Raji (cell line): Measurements from ENCODE around the gene CYLD.

Source experiments
- POLR2A ChIP-seq: IDR thresholded peaks from 2 replicates; pipeline ENCODE4 v1.6.1; 2011; ENCODE audit warnings: low read depth, low read length, control low read depth; ENCODE audit not compliant: insufficient read depth

The CYLD gene

DNA sequence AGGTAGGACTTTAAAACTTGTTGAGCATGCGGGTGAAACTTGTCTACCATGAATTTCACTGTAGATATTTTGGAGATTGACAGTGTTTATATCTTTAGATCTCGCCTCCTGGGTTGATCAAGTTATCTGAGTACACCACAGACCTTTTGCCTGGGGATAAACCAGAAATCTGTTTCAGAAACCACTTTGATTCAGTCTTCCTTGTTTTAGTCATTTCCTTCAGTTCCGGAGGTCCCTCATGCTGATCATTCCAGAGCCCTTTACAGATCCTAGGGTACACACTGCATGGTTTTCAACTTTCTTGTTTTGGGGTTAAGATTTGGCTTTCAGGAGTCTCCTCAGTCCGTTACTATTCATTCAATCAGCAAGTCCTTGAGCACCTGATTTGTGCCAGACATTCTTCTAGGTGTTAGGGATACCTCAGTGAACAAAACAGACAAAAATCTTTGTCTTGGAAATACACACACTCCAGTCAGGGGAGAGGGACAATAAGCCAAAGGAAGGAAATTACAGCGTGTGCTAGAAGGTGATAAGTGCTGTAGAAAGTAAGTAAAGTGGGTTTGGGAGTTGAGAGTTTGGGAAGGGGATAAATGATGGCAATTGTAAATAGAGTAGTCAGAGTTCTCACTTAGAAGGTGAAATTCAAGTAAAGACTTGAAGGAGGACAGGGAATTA lies 36.3 kb upstream of the CYLD start:
- TF ChIP-seq POLR2A: no peak

DNA sequence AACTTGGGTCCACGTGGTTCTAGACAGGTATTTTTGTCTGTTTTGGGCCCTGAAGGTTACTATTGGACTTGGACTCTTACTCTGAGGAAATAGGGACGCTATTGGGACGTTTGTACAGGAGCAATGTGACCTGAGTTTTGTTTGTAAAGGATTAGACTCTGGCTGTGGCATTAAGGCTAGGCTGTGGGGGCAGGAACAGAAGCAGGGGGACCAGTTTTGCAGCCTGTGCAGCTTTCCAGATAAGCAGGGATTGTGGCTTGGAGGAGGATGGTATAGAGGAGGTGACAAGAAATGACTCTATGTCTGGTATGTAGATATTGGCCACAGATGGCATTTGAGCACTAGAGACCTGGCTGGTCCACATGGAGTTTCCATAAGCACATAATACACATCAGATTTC lies 35.6 kb upstream of the CYLD start:
- no peak for TF ChIP-seq POLR2A

GRCh38 chr16:50708373-50709060 lies 33.4 kb upstream of the CYLD start:
- TF ChIP-seq POLR2A: no peak

GRCh38 chr16:50709061-50709684 lies 32.7 kb upstream of the CYLD start:
- TF ChIP-seq POLR2A: no peak

DNA sequence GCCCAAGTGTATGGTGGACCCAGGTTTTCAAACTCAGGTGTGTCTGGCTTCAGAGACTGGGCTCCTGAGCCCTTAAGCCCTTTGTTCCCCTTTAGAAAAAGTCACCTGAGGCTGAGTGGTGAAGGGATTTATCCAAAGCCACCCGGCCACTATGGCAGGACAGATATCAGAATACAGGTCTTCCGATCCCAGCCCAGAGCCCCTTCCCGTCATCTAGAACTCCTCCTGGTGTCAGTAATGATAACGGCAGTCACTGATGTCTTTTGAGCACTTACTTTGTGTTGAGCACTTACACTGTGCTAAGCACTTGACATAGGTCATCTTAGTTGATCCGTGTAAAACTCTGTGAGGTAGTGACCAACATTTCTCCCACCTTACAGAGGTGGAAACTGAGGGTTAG lies 31.9 kb upstream of the CYLD start:
- TF ChIP-seq POLR2A: no peak

- no peak for TF ChIP-seq POLR2A
These were observed 30.8 kb upstream of the CYLD start for GRCh38 chr16:50711040-50711439.

GRCh38 chr16:50711862-50712559 lies 29.9 kb upstream of the CYLD start:
- TF ChIP-seq POLR2A: no peak

DNA sequence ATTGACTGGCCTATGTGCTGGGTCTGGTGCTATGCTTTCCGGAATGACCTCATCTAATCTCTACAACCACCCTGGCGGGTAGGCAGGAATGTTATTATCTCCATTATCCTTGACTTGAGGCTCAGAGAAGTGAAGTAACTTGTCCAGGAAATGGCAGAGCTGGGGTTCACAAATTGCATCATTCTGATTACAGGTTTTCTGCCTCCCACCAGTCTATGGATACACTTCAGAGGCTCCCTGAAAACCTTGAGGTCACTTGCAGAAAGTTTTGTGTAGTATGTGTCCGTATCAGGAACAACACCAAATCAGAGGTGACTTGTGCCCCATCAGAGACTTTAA lies 29.4 kb upstream of the CYLD start:
- TF ChIP-seq POLR2A: no peak

DNA sequence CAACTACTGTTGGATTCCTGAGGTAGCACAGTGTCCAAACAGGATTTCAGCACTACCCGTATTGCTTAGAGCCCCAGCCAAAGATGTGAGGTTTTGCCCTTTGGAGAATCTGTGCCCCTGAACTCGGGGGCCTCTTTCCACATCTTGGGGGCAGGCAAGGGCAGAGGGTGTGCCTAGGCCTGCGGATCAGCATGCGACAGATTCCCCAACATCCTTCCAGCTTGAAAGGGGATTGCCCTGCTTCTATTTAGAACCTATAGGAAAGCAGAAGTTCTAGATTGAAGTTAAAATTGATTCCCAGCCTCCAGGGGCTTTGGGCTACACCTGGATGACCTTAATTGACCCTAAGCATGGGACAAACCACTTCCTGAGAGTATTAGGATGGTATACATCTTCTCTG lies 28.9 kb upstream of the CYLD start:
- no peak for TF ChIP-seq POLR2A

- no peak for TF ChIP-seq POLR2A
These were observed 24.8 kb upstream of the CYLD start for GRCh38 chr16:50717091-50717490.

DNA sequence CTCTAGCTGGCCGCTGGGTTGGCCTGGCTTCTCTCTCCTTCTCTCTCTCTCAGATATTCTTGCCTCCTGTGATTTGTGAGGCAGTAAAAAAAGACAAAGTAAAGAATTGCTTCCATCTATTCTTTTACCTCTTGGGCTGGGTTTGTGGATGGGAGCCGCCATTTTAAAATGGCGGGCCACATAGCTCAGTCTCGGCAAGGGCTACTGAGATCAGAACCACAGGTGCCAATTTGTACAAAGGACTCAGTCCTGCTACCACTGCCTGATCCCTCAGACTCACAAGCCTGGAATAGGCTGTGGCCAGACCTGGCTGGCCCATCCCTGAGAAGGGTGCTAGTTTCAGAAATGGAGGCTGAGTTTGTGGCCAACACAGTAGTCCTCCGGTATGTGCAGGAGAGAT lies 24.4 kb upstream of the CYLD start:
- no peak for TF ChIP-seq POLR2A

DNA sequence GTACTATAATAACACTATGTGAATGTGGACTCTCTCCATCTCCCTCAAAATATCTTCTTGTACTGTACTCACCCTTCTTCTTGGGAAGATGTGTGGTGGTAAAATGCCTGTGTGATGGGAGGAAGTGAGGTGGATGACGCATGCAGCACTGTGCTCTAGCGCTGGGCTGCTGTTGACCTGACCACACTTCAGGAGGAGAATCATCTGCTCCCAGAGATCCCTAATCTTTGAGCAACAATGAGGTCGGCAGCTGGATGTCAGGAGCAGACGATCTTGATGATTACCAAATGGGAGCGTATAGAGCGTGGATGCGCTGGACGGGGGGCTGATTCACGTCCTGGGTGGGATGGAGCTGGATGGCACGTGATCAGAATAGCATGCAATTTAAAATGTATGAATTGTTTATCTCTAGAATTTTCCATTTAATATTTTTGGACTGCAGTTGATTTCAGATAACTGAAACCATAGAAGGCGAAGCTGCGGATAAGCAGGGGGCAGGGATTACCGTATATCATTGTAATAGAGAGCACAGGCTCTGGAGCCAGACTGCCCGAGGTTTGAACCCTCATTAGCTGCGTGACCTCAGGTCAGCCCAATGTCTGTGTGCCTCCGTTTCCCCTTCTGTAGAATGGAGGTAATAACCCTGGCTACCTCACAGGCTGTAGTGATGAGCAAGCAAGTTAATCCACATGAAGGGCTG lies 23.7 kb upstream of the CYLD start:
- no peak for TF ChIP-seq POLR2A

- no peak for TF ChIP-seq POLR2A
These were observed 23.0 kb upstream of the CYLD start for GRCh38 chr16:50718761-50719400.

DNA sequence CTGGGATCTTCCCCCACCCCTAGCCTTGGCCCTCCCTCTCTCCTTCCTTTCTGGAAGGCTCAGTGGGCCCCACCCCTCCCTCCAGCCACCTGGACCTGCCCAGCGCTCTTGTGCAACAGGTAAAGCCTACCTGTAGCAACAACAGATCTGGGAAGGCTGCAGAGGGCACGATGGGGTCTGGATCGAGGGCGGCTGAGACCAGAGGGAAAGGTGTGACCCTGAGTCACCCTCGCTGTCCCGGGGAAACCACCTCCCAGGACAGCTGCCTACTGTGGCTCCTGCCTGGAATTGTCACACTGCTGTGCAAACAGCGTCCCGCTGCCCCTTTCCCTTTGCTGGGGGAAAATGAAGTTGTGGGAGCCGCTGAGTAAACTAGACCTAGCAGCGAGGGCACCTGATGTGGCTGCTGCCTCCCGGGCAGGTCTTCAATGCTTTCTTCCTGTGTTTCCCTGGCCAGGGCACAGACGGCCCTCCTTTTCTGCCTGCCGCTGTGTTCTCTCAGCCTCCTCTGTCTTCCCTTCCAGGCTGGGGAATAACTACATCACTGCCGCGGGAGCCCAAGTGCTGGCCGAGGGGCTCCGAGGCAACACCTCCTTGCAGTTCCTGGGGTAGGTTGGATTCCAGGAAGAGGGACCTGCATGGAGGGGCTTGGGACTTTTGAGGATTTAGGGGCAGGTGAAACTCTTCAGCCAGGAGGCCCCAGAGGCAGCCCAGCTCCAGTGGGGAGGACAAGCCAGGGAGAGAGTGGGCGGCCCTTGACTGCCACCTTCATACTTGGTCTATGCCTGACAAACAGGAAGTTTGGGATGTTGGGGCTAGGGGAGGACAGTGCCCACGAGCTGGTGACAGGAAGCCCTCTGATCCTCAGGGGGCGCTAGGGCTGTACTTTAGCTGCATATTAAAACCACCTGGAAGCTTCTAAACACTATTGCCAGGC lies 22.2 kb upstream of the CYLD start:
- no peak for TF ChIP-seq POLR2A
